ENCODE data around the gene ASB2.

ASB2 gene

GRCh38 chr14:93976477-93977057 lies at the start of gene ASB2:
TSS of gene ASB2 (minus strand) at chr14:93976570. CDS start at chr14:93964539, 12,031 bp downstream.
- DNase-seq = no peak

- no peak for DNase-seq
These were observed 49.4 kb upstream of the ASB2 start for GRCh38 chr14:94025720-94026119.

- DNase-seq = no peak
These were observed 48.2 kb upstream of the ASB2 start for GRCh38 chr14:94024549-94024948.

GRCh38 chr14:94022532-94023411 lies 46.4 kb upstream of the ASB2 start:
- DNase-seq = no peak

- no peak for DNase-seq
These were observed 45.2 kb upstream of the ASB2 start for GRCh38 chr14:94021416-94022157.

- no peak for DNase-seq
These were observed 44.6 kb upstream of the ASB2 start for GRCh38 chr14:94021001-94021400.

GRCh38 chr14:94020267-94020666 lies 43.9 kb upstream of the ASB2 start:
- DNase-seq = no peak

GRCh38 chr14:94019329-94019728 lies 43.0 kb upstream of the ASB2 start:
- DNase-seq = no peak

- DNase-seq = no peak
These were observed 41.9 kb upstream of the ASB2 start for GRCh38 chr14:94018308-94018707.

- no peak for DNase-seq
These were observed 40.1 kb upstream of the ASB2 start for GRCh38 chr14:94016446-94016976.

GRCh38 chr14:94015223-94015622 lies 38.9 kb upstream of the ASB2 start:
- no peak for DNase-seq

GRCh38 chr14:94014382-94014781 lies 38.0 kb upstream of the ASB2 start:
- DNase-seq = no peak

- DNase-seq = peak; percentile 58
These were observed 35.4 kb upstream of the ASB2 start for GRCh38 chr14:94011795-94012194.

GRCh38 chr14:94010625-94011024 lies 34.3 kb upstream of the ASB2 start:
- no peak for DNase-seq

GRCh38 chr14:94009767-94010166 lies 33.4 kb upstream of the ASB2 start:
- peak; percentile 13 for DNase-seq

- DNase-seq = peak; percentile 24
These were observed 31.9 kb upstream of the ASB2 start for GRCh38 chr14:94008234-94008633.

GRCh38 chr14:94005324-94006073 lies 29.1 kb upstream of the ASB2 start:
- peak; percentile 22 for DNase-seq

GRCh38 chr14:94004015-94004414 lies 27.6 kb upstream of the ASB2 start:
- no peak for DNase-seq

GRCh38 chr14:94003397-94003796 lies 27.0 kb upstream of the ASB2 start:
- no peak for DNase-seq

GRCh38 chr14:94001501-94002396 lies 25.4 kb upstream of the ASB2 start:
- DNase-seq = peak; percentile 65

GRCh38 chr14:94001016-94001415 lies 24.6 kb upstream of the ASB2 start:
- no peak for DNase-seq

GRCh38 chr14:94000267-94000666 lies 23.9 kb upstream of the ASB2 start:
- DNase-seq = no peak

Measured in CD4-positive, alpha-beta T cell treated with Interleukin-4 for 4 hours (primary cell).